ENCODE data around the gene ARSG. TPM values are rescaled to one million over a fixed set of nuclear protein-coding genes. Genes with fewer than 3 reads are reported as not detected.
A peak's percentile ranks its signal among the peaks of the same experiment; 100 is the strongest.

The ARSG gene
- total and polyA plus RNA-seq, 9 of the 15 experiments (the other 6 are each of a cell fraction or from before 2014, with no cell fraction given): 1.0 to 5.6 (median 1.8) TPM

DNA sequence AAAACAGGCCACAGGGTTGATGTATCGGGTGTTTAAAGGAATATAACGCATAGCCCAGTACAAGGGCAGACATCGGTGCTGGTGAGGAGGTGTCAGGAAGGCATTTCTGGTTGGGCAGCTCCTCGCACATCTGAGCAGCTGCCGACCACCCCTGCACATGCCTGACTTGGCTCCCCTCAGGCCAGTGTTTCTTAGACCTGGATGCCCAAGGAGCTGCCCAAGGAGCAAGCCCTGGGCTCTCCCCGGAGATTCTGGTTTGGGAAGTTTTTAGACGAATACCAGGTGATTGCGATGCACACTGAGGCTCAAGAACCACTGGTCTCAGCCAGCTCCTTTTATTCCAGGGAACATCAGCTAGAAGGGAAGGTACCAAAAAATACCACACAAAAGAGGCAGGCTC, 154.4 kb downstream of the ARSG start (continued):
- no peak for TF ChIP-seq DDX20 (tag; IDR thresholded peaks at IDR 0.05; ENCODE audit: low read depth)
- TF ChIP-seq, protein P1, sequence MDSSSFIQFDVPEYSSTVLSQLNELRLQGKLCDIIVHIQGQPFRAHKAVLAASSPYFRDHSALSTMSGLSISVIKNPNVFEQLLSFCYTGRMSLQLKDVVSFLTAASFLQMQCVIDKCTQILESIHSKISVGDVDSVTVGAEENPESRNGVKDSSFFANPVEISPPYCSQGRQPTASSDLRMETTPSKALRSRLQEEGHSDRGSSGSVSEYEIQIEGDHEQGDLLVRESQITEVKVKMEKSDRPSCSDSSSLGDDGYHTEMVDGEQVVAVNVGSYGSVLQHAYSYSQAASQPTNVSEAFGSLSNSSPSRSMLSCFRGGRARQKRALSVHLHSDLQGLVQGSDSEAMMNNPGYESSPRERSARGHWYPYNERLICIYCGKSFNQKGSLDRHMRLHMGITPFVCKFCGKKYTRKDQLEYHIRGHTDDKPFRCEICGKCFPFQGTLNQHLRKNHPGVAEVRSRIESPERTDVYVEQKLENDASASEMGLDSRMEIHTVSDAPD (CRISPR knock-in tag; IDR thresholded peaks at IDR 0.05): no peak

- DNase-seq (ENCODE audit: extremely low read depth in 1 of 4, low spot score in 3 of 4) (peak in 3 of 4 experiments; percentile 21 to 63 (median 33)), ATAC-seq (peak; percentile 80), FAIRE-seq (peak; percentile 59)
- POLR2A ChIA-PET: interaction anchor here (1.1 to 1.4 kb wide), 3 partner anchors 8 to 11 kb away, joined by 3 to 12 read pairs (median 4); partner anchors contain the start of gene WIPI1
- in situ Hi-C loops (cut with MboI): no loop called here
- Histone ChIP-seq H3K4me1 (replicated peaks in 1 of 2; ENCODE audit: control insufficient read depth in 2 of 2, insufficient read depth in 2 of 2, low read length in 2 of 2) (peaks cover 0 to 16% of the 10 kb centered on the region in 2 experiments; a peak in 4 of 5 replicates), H3K79me2 (ENCODE audit: control insufficient read depth, insufficient read depth, low read length) (no peaks in the 10 kb centered on the region), H2AFZ (ENCODE audit: low read depth, low read length) (peak overlapping the region; percentile 18), H3K9ac (ENCODE audit: insufficient read depth in 1 of 2, low read depth in 2 of 2, low read length in 2 of 2) (peak overlapping the region in 1 of 2 experiments; percentile 22; a peak in 1 of 4 replicates), H3K27ac (ENCODE audit: extremely low read depth, low read depth, low read length) (no peak overlapping the region), H3K4me3 (no peak overlapping the region), H3K9me1 (ENCODE audit: control insufficient read depth, insufficient read depth, low read length) (no peaks in the 10 kb centered on the region), H3K36me3 (ENCODE audit: control insufficient read depth, insufficient read depth, low read length) (peaks cover 3% of the 10 kb centered on the region; the same call in 1 of the 3 replicates), H3K4me2 (ENCODE audit: insufficient read depth, low read length) (peak overlapping the region; percentile 43), H4K20me1 (replicated peaks; ENCODE audit: control insufficient read depth, insufficient read depth, low read length) (no peaks in the 10 kb centered on the region), H3K9me3 (replicated peaks; ENCODE audit: control insufficient read depth, insufficient read depth, low read depth, low read length) (no peaks in the 10 kb centered on the region), H3K27me3 (ENCODE audit: control insufficient read depth in 2 of 2, insufficient read depth in 2 of 2, low read length in 2 of 2) (no peaks in the 10 kb centered on the region)
- CTCF ChIA-PET (ENCODE audit: low intra/inter-chr PET ratio): no interaction called here
- WGBS (ENCODE audit: insufficient coverage, low coverage, missing lambda C conversion rate): 11% methylated on average over 9 of the region's 9 CpGs
- no TSS peak for BruUV-seq (replicated peaks)
- intact Hi-C loops (cut with micrococcal nuclease): no loop called here
- TF ChIP-seq E2F8 (IDR thresholded peaks at IDR 0.05; ENCODE audit: low read depth, partially characterized antibody) (no peak), ZNF586 (CRISPR knock-in tag; conservative IDR thresholded peaks at IDR 0.05) (no peak), SMARCA4 (IDR thresholded peaks at IDR 0.05) (peak; percentile 44; the same call in 1 of the 2 replicates), PML (IDR thresholded peaks at IDR 0.05; ENCODE audit: low read length) (peak; percentile 59; the same call in 1 of the 2 replicates), PHF20 (IDR thresholded peaks at IDR 0.05; ENCODE audit: partially characterized antibody) (no peak), LCOR (CRISPR knock-in tag; IDR thresholded peaks at IDR 0.05) (no peak), L3MBTL2 (IDR thresholded peaks at IDR 0.05) (peak; percentile 66; the same call in 1 of the 2 replicates), CREM (IDR thresholded peaks at IDR 0.05; ENCODE audit: low read depth) (0 out of 2 replicates have a peak, but pooled peaks have one; percentile 20), SMAD4 (CRISPR knock-in tag; conservative IDR thresholded peaks at IDR 0.05) (0 out of 2 replicates have a peak, but pooled peaks have one; percentile 22), TEAD2 (tag; IDR thresholded peaks at IDR 0.05) (no peak), ZNF384 (IDR thresholded peaks at IDR 0.05; ENCODE audit: low read depth, low read length) (peak; percentile 35; the same call in 1 of the 2 replicates), DPF2 (IDR thresholded peaks at IDR 0.05) (peak; percentile 69), NR2C2 (CRISPR knock-in tag; IDR thresholded peaks at IDR 0.05) (no peak), NR2C2 (tag; IDR thresholded peaks at IDR 0.05) (no peak), EP300 (IDR thresholded peaks at IDR 0.05; ENCODE audit: low read length) (peak; percentile 34; the same call in 1 of the 2 replicates), TEAD4 (IDR thresholded peaks at IDR 0.05; ENCODE audit: low read length) (peak; percentile 84), TEAD4 (CRISPR knock-in tag; IDR thresholded peaks at IDR 0.05; ENCODE audit: borderline replicate concordance) (no peak)
Measured at GRCh38 chr17:68446626-68447041, 155.3 kb downstream of the ARSG start.
